Colonic mucosa (tissue), 4 donors: ENCODE measurements around the gene BCOR. TPM values are rescaled to one million over a fixed set of nuclear protein-coding genes. Genes with fewer than 3 reads are reported as not detected.

Source experiments
- DNase-seq: peaks from one replicate; pipeline ENCODE4 v3.0.0-alpha.2; 2020
- H3K27ac ChIP-seq: fragments of 200-600 bp; one replicate; pipeline ENCODE4 v1.8.0; 2021
- H3K27me3 ChIP-seq: fragments of 200-600 bp; one replicate; pipeline ENCODE4 v1.8.0; 2021
- H3K36me3 ChIP-seq: fragments of 200-600 bp; one replicate; pipeline ENCODE4 v1.8.0; 2021
- H3K4me1 ChIP-seq: fragments of 200-600 bp; one replicate; pipeline ENCODE4 v1.8.0; 2021; ENCODE audit warnings: mild to moderate bottlenecking
- H3K4me3 ChIP-seq: fragments of 200-600 bp; one replicate; pipeline ENCODE4 v1.8.0; 2021
- H3K9ac ChIP-seq, 2 donors: one replicate each; pipeline ENCODE4 v1.7.0; 2013; ENCODE audit warnings: control low read depth in 2 of 2, low read depth in 2 of 2, low read length in 2 of 2
- H3K9me3 ChIP-seq: fragments of 200-600 bp; one replicate; pipeline ENCODE4 v1.8.0; 2021
- intact Hi-C: fragments of 100-400 bp; cut with DNase I; formaldehyde crosslinking; loops from one replicate; pipeline ENCODE4 v1.14.1; 2022
- total RNA-seq, 2 donors: library from RNA; stranded (reverse); fragmentation: NEBNext Ultra II Directional in 1 of 2; extraction: Animal tissue kit (Norgen Biotek cat#: 25700) in 1 of 2; gene quantifications; one replicate each; pipeline ENCODE4 v1.2.1, GENCODE V29; 2021
- TF ChIP-seq, protein P1 (sequence below): fragments of 200-600 bp; IDR thresholded peaks from one replicate; pipeline ENCODE4 v1.8.0; 2022; ENCODE audit warnings: antibody characterized with exemption, mild to moderate bottlenecking
- donor health status: healthy.
- donor health status: DM: no; HTN: no; CAD: no.
- donor health status: DM: no; HTN: no; CAD: no.

Gene BCOR
- total RNA-seq, 2 donors from 2014 or later, result 18.3 to 21.3 TPM

GRCh38 chrX:40088803-40089540 is 8.8 kb downstream of the BCOR start:
- Histone ChIP-seq H3K9ac (no peak overlapping the region), H3K36me3 (no peaks in the 10 kb centered on the region), H3K27me3 (peaks cover 45% of the 10 kb centered on the region), H3K4me1 (peaks cover 7% of the 10 kb centered on the region), H3K9me3 (no peaks in the 10 kb centered on the region), H3K27ac (no peak overlapping the region), H3K4me3 (no peak overlapping the region)
- TF ChIP-seq, protein P1, sequence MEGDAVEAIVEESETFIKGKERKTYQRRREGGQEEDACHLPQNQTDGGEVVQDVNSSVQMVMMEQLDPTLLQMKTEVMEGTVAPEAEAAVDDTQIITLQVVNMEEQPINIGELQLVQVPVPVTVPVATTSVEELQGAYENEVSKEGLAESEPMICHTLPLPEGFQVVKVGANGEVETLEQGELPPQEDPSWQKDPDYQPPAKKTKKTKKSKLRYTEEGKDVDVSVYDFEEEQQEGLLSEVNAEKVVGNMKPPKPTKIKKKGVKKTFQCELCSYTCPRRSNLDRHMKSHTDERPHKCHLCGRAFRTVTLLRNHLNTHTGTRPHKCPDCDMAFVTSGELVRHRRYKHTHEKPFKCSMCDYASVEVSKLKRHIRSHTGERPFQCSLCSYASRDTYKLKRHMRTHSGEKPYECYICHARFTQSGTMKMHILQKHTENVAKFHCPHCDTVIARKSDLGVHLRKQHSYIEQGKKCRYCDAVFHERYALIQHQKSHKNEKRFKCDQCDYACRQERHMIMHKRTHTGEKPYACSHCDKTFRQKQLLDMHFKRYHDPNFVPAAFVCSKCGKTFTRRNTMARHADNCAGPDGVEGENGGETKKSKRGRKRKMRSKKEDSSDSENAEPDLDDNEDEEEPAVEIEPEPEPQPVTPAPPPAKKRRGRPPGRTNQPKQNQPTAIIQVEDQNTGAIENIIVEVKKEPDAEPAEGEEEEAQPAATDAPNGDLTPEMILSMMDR, result no peak
- DNase-seq, result no peak
- intact Hi-C loops, result loop anchor here (10.0 kb wide), 1 partner anchor 274 kb away; no protein-coding TSS in a partner anchor

DNA sequence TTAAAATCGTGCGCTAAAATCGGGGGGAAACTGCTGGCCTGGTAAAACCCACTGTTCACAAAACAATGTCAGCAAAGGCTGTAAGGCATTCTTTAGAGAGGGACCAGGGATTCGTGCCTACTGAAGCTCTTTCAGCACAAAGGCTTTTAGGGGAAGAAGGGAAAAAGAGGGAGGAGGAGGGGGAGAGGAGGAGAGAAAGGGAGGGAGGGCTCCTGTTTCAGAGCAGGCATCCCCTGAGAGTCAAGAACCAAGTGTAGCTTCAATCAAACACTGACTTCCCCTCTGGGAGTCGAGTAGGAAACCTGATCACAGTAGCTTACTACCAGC is 9.5 kb downstream of the BCOR start:
- H3K4me1 ChIP-seq, result peaks cover 11% of the 10 kb centered on the region
- no peak overlapping the region for H3K9ac ChIP-seq
- DNase-seq, result no peak
- no peaks in the 10 kb centered on the region for H3K9me3 ChIP-seq
- TF ChIP-seq, protein P1, result no peak
- no peak overlapping the region for H3K27ac ChIP-seq
- no peak overlapping the region for H3K4me3 ChIP-seq
- H3K36me3 ChIP-seq, result no peaks in the 10 kb centered on the region
- peaks cover 46% of the 10 kb centered on the region for H3K27me3 ChIP-seq
- intact Hi-C loops, result loop anchor here (10.0 kb wide), 1 partner anchor 273 kb away; no protein-coding TSS in a partner anchor

DNA sequence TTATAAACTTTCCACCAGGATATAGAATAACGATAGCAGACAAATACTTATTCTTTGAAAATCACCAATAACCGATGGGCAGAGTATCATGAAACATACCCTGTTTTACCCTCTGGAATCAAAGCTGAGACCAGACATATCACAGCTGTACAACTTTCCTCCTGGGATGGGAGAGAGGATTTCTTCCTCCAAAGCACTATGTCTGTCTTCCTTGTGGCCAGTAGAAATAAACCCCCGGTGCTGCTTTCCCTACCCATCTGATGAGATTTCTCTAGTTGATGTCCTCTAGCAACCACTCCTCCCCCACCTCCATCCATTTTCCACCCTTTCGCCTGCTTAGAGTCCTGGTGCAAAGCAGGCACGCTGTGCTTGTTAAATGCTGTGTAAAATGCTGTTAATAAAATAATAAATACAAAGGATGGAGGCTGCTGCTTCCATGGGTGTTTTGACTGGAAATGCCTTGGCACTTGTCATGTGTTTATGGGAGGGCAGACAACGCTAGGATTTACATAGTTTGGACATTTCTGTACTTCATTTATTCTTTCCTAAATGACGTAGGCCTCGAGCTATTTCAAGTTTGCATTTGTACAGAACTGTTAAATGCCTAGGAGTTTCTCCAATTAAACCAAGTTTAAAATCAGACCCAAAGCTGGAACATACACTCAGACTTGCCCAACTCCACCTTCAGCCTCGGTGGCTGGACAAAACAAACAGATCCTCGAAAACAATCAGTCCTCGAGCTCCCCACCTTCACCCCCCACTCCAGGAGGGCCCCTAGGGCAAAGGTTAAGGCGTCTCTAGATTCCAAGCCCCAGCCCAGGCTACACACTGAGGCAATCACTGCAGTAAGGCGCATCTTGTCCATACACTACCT is 10.1 kb downstream of the BCOR start:
- Histone ChIP-seq H3K4me3 (no peak overlapping the region), H3K9ac (no peak overlapping the region), H3K27ac (no peak overlapping the region), H3K4me1 (peaks cover 11% of the 10 kb centered on the region), H3K36me3 (no peaks in the 10 kb centered on the region), H3K9me3 (no peaks in the 10 kb centered on the region), H3K27me3 (peaks cover 42% of the 10 kb centered on the region)
- intact Hi-C loops, result loop anchor here (10.0 kb wide), 1 partner anchor 273 kb away; no protein-coding TSS in a partner anchor
- TF ChIP-seq, protein P1, result no peak
- DNase-seq, result no peak

DNA sequence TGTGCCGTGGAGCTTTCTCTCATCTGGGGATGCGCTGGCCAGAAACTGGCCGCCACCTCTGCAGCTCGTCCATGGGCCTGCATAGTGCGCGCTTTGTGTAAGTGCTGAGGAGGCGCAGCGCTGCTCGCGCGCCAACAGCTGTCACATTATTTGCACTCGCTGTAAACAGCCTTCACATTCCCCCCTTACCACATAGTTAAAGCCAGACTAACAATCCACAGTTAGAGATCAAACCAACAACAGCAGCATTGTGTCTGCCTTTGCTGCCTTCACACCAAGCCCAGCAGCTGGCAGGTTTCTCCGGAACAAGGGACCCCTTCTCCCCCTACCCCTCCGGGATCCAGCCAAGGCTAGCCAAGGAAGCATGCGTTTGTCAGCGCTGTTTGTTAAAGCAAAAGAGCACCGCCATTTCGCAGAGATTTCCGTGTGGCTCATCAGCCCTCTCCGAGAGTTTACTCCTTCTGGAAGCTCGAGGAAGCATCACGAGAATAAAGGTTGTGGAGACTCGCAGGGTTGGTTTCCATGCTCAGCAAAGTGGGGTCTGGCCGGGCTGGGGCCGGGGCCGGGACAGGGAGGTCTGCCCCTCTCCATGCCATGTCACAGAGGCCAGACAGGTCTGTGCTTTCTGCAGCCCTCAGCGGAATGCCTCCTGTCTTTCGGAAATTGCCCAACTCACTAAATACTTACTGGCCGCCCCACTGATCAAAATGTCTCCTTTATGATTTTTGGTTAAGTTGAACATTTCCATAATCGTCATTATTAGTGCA is 11.0 kb downstream of the BCOR start:
- no peak for DNase-seq
- H3K9ac ChIP-seq, result no peak overlapping the region
- peaks cover 33% of the 10 kb centered on the region for H3K27me3 ChIP-seq
- TF ChIP-seq, protein P1, result no peak
- H3K4me3 ChIP-seq, result no peak overlapping the region
- peaks cover 11% of the 10 kb centered on the region for H3K4me1 ChIP-seq
- H3K9me3 ChIP-seq, result no peaks in the 10 kb centered on the region
- H3K36me3 ChIP-seq, result no peaks in the 10 kb centered on the region
- intact Hi-C loops, result loop anchor here (10.0 kb wide), 1 partner anchor 272 kb away; no protein-coding TSS in a partner anchor
- H3K27ac ChIP-seq, result peak overlapping the region; percentile 44

GRCh38 chrX:40085714-40086113 is 12.0 kb downstream of the BCOR start:
- TF ChIP-seq, protein P1, result no peak
- Histone ChIP-seq H3K9ac (peak overlapping the region in 1 of 2 donors; percentile 9), H3K4me1 (peaks cover 8% of the 10 kb centered on the region), H3K27me3 (peaks cover 28% of the 10 kb centered on the region), H3K4me3 (no peak overlapping the region), H3K9me3 (no peaks in the 10 kb centered on the region), H3K36me3 (no peaks in the 10 kb centered on the region), H3K27ac (no peak overlapping the region)
- intact Hi-C loops, result loop anchor here (10.0 kb wide), 1 partner anchor 271 kb away; no protein-coding TSS in a partner anchor
- DNase-seq, result no peak
